ENCODE measurements around the gene SLC49A3.

SLC49A3 gene

GRCh38 chr4:664713-665231 lies 24.2 kb downstream of the SLC49A3 start:
- DNase-seq: no peak

DNA sequence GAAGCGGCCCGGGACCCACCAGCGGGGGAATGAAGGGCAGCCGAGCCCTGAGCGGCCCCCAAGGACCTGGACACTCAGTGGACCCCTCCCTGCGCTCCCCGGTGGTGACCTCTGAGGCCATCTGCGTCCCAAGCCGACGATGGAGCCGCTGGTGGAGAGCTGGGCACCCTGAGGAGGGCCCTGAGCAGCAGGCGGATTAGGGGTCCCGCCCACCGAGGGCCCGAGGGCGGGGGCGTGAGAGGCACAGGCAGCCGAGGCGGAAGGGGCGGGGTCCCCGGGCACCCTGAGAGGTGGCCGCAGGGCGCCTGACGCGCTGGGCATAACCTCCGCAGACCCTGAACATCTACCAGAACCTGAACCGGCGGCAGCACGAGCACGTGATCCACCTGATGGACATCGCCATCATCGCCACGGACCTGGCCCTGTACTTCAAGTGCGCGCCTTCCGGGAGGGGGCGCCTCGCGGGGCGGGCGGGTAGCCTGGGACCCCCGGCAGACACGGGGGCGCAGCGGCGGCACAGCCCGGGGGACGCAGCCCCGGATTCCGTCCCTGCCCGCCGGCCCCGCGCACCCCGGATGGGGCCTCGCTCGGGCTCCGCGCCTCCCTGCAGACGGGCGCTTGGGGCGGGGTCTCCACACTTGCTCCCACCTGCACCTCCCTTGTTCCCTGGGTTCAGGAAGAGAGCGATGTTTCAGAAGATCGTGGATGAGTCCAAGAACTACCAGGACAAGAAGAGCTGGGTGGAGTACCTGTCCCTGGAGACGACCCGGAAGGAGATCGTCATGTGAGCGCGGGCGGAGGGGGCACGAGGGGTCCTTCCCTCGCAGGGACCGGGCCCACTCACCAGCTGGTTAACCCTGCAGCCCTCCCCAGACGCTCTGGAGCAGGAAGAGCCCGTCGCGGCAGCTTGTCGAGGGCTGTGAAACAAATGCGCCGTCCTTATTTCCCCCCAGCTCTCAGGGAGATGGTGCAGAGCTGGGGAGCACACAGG lies 25.2 kb downstream of the SLC49A3 start:
- DNase-seq: peak; percentile 64 to 82

GRCh38 chr4:663046-663437 lies 25.9 kb downstream of the SLC49A3 start:
- no peak for DNase-seq

GRCh38 chr4:661881-662761 lies 26.8 kb downstream of the SLC49A3 start:
- no peak for DNase-seq

DNA sequence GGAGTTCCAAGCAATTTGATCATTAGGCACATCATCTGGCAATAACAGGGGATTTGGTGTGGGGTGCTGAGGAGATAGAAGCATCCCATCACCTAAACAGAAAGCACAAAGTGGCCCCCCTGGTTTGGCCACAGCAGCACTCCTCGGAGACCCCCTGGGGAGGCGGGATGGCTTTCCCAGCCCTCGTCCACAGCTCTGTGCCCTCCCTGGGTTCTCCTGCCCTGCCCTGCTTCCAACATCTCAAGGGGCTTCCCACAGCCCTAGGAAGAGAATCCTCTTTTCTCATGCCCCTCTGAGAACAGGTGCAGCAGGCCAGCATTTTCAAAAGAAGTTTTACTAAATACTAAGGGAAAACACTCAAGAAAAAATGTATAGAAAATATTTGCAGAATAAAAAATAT lies 27.7 kb downstream of the SLC49A3 start:
- no peak for DNase-seq

- DNase-seq: no peak
These were observed 28.6 kb downstream of the SLC49A3 start for GRCh38 chr4:660401-660800.

- no peak for DNase-seq
These were observed 29.1 kb downstream of the SLC49A3 start for GRCh38 chr4:659851-660250.

DNA sequence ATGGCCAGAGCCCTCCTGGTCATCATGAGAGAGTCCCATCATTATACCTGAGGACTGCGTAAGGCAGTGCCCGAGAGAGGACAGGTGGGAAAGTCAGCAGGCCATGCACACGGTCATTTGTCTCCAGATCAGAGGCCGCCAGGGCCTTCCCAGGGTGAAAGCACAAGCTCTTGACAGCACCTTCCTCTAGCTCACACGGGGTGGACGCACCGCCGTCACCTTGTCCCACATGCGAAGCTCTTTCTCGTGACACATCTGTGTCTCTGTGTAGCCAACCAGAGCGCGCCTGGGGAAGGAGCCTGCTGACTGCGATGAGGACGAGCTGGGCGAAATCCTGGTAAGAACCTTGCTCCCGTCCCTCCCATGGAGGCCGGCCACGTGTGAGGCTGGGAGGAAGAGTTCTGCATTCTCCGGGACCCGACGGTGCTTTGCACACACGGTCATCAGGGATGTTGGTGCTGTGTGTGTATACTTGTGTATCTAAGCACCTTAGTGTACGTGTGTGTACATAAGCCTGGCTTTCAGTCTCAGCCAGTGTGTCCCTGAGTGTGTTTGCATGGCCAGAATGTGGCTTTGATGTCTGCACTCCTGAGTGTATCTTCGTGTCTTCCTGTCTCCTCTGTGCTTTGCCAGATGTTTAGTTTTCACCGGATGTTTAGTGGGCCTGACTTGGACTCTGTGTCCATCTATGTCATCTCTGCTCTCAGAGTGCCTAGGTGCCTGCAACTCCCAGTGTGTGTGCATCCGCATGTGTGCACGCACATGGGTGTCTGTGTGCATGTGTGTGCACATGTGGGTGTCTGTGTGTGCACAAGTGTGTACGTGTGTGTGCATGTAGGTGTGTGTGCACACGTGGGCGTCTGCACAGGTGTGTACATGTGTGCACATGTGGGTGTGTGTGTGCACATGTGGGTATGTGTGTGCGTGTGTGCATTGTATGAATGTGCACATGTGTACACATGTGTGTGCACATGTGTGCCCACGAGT lies 30.0 kb downstream of the SLC49A3 start:
- no peak for DNase-seq

- no peak for DNase-seq
These were observed 30.9 kb downstream of the SLC49A3 start for GRCh38 chr4:657834-658667.

- no peak for DNase-seq
These were observed 31.6 kb downstream of the SLC49A3 start for GRCh38 chr4:657338-657833.

- DNase-seq: no peak
These were observed 32.3 kb downstream of the SLC49A3 start for GRCh38 chr4:656436-657337.

- no peak for DNase-seq
These were observed 33.3 kb downstream of the SLC49A3 start for GRCh38 chr4:655464-656151.

DNA sequence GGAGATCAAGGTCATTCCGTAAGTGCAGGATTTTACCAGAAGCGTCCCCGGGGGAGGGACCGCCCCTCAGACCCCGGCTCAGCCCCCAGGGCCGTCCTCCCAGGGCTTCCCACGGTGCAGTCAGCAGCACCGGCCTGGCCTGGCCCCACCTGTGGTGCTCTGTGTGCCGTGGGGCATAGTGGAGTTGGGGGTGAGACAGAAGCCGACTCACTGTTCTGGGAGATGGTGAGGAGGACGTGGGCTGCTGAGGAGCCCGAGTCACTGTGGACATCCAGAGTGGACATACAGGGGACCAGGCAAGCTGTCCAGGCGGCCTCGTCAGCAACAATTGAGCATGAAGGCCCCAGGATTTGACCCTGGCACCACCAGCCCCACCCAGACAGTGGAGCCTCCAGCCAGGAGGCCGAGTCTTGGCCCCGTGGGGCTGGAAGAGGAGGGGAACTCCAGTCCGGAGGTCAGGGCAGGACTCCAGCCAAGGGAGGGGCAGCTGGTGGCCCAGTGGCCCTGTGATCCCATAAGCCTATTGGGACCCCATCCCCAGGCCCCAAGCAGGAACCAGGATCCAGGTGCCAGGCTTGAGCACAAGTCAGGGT lies 34.0 kb downstream of the SLC49A3 start:
- no peak for DNase-seq

DNA sequence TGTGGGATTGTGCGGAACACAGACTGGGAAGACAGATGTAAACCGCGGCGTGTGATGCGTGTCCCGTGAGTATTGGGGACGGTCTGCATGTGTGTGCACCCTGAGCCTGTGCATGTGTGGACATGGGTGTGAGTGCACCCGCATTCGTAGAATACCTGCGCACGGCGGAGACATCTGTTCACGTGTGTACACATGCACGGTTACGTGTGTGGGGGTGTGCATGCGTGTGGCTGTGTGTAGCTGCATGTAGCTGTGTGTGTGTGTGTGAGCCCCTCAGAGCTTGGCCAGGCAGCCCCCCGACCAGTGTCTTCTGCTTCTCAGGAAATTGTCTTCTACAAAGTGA lies 34.5 kb downstream of the SLC49A3 start:
- DNase-seq: no peak

- no peak for DNase-seq
These were observed 35.0 kb downstream of the SLC49A3 start for GRCh38 chr4:653831-654502.

DNA sequence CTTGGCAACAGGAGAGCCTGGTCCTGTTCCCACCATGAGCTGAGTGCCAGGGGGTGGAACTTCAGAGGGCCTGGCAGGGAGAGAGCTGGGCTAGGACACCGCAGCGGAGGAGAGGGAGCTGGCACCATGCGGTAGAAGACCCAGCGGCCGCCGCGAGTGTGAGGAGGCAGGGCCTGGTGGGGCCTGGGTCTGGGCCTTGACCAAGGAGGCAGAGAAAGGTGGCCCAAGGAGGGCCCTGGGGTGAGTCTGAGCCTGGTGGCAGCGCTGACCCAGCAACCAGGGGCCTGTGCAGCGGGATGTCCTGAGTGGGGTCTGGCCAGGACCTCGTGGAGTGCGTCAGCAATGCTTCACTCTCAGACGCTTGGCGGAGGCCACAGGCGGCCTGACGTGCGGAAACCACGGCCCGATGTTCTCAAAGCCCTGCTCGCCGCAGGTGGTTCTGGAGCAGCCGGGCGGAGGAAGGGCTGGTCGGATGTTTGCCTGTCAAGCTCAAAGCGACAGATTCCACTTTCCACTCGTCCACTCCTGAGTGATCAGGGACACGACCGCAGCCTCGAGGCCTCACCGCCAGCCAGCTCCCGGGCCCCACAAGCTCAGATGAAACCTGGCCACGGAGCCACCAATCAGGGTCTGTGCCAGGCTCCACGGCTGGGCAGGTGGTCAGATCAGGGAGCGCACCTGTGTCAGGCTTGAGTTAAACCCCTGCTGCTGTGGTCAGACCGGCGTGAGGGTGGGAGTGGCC lies 35.7 kb downstream of the SLC49A3 start:
- no peak for DNase-seq

DNA sequence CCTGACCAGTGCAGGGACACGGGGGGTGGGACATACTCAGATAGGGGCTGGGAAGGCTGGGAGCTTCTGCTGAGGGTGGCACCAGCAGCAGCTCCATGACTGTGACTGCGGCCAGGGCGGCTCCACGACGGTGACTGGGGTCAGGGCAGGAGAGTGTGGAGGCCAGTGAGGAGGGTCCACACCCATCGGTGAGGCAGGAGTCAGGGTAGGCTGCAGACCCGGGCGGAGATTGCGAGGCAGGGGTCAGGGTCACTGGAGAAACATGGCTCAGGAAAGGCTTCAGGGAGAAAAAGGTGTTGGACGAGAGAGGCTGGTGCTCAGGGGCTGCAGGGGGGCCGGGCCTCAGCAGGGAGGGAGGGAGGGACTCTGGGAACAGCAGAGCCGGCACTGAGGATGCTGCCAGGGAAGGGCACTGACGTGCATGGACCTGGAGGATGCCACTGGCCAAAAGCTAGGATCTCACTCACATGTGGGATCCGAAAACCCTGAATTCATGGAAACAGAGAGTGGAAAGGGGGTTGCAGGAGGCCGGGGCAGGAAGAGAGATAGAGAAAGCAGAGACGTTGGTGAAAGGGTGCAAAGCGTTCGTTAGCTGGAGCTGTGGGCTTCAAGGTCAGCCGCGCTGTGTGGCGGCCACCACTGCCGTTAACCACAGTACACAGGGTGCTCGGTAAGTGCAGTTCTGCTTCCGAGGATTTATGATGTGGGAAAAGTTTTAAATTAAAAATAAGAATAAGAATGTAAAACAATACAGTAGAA lies 36.9 kb downstream of the SLC49A3 start:
- DNase-seq: no peak

Data from Kasumi-1 (cell line).